Hippocampal formation (tissue), 2 donors: ENCODE measurements around the gene GYG1.
A peak's percentile ranks its signal among the peaks of the same experiment; 100 is the strongest.
"Not testable (repeated sequence)": the region's sequence is repeated elsewhere in the genome, so short reads cannot be mapped to it uniquely, and the experiment has no call there.

ENCODE experiments used
- DNase-seq, 2 donors: peaks; one replicate each; lab custom pipeline; 2025; lab: John Stamatoyannopoulos, UW

The GYG1 gene

GRCh38 chr3:148987551-148987950 lies 3.8 kb upstream of the GYG1 start:
- DNase-seq = not testable (repeated sequence)

DNA sequence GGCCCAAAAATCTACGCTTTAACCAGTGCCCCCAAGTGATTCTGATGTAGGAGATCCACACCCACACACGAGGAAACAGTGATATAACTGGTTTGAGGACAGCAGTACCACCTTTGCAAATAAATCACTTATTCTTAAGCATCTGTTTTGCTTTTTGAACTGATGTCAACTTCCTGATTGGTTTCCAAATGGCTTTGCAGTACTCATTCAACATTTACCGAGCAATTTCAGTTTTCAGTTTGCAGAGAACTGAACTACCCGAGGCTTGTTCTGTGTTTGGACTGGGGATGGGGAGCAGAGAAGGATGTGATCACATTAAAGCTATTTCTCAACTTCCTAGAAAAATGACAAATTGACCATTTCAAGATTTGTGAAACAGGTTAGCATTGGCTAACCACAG lies 1.1 kb upstream of the GYG1 start:
- DNase-seq = no peak

DNA sequence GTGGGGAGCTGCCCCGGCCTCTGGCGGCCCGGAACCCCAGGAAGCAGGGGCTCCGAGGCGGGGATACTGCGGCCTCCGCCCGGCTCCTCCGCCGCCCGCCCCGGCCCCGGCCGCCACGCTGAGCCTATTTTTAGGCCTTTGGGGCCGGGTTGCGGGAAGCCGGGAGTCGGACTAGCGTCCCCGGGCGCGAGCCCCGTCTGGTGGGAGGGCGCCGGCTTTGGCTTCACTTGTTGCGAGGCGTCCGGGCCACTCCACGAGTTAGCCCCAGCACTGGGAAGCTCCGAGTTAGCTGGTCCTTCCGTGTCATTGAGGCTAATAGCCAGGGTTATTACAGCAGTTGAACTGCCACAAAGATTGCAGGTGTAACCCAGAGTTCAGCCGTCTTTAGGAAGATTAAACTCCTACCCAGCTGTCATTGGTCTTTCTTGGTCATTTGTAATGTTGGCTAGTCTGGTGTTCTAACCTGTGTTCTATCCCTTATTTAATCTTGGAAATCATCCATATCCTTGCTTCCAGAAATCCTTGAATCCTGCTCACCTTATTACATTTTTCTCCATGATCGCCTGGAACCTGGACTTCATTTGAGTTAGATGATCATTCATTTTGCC lies 791 bp downstream of the GYG1 start:
- DNase-seq = no peak

- DNase-seq = no peak
Observed at GRCh38 chr3:148992635-148993255, 1.4 kb downstream of the GYG1 start.

DNA sequence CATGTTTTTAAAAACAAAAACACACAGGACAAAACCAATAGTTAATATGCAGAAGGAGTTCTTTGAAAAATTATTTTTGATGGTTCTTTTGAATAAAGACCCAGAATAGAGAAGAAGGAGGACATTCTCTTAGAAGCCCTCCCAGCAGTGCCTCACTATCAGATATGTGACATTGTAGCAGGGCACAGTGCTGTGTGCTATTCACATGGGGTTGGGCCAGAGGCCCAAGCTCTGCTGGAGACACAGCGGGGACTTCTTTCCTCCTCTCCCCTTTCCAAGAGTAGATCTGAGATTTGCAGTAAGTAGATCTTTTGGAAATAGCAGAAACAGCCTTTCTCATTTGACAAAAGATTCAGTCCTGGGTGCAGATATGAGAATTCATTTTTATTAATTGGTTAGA lies 6.3 kb downstream of the GYG1 start:
- no peak for DNase-seq

- no peak for DNase-seq
Observed at GRCh38 chr3:148998297-148998696, 7.0 kb downstream of the GYG1 start.

DNA sequence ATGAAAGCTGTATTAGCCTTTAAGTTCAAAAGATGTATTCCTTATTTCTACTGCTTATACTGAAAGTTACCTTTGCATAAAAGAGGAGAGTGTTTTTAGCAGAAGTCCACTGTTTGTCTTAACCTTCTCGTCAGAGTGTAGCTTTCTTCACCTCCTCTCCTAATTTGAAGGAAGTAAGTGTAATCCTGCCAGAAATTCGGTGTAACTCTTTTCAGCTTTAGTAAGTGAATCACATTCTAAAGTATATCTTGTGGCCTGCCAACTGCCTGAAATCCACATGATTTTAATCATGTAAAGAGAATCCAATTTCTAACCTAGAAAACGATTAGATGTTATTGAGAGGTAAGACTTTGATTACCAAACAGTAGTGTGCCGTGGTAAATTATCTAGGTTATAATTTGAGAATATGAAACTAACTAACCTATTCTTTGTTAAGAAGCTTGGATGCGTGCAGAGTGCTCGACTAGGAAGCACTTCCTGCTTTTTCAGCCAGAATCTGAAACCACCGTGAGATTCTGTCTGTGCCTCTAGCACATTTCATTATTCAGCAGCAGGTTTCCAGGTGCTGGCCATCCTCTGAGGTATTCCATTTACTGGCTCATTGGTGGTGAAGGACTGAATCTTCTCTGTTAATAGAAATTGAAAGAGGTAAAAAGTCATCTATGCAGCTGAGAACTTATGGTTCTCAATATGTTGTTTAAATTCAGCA lies 7.5 kb downstream of the GYG1 start:
- DNase-seq = no peak

DNA sequence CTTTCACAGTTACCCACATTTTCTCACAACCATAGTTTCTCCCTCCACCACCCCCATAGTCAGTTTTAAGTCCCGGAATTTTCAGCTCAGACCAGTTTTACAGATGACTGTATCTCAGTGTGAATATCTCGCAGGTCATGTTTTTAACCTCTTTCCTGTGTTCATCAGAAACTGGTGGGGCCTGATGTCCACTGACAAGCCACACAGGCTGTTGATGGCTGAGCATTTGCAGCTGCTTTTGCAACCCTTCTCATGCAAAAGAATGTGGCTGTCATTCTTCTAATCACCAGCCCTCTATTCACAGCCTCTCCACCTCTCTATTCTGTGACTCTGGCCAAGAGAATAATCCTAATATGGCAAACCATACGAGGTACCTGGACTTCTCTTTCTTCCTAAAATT lies 8.5 kb downstream of the GYG1 start:
- no peak for DNase-seq

- no peak for DNase-seq
Observed at GRCh38 chr3:149000206-149000745, 8.9 kb downstream of the GYG1 start.

DNA sequence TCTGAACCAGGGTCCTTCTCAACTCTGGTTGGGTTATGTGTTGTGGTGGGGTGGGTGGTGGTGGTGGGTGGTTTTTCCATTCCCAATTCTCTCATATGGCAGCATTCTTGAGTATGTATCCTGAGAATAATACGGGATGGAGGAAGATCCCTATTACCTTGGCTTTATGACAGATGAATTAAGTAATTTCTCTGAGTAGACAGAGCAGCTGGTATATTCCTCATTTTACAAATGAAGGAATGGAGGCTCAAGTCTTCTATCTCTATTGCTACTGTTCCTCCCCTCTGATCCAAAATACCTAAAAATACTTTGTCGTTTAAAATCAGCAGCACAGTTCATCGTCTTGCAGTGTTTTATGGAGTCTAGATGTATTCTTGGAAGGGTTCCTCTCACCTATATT lies 10.4 kb downstream of the GYG1 start:
- DNase-seq = no peak

- DNase-seq = no peak
Observed at GRCh38 chr3:149003653-149004305, 12.4 kb downstream of the GYG1 start.

- peak in 1 of 2 donors; percentile 17 for DNase-seq
Observed at GRCh38 chr3:149004622-149005021, 13.3 kb downstream of the GYG1 start.

DNA sequence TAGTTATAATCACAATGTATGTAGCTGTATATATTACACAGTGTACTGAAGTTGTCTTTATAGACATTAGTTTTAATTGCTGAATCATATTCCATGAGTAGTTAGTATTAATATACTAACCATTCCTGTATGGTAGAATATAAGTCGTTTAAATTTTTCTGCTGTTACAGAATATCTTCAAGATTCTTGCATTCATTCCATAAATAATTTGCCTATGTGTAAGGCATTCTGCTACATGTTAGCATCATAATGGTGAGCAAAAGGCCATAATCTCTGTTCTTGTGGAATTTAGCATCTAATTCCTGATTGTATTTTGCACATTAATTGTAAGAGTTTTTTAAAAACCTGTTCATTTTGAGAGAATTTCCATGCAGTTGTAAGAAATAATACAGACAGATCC lies 14.1 kb downstream of the GYG1 start:
- no peak for DNase-seq

DNA sequence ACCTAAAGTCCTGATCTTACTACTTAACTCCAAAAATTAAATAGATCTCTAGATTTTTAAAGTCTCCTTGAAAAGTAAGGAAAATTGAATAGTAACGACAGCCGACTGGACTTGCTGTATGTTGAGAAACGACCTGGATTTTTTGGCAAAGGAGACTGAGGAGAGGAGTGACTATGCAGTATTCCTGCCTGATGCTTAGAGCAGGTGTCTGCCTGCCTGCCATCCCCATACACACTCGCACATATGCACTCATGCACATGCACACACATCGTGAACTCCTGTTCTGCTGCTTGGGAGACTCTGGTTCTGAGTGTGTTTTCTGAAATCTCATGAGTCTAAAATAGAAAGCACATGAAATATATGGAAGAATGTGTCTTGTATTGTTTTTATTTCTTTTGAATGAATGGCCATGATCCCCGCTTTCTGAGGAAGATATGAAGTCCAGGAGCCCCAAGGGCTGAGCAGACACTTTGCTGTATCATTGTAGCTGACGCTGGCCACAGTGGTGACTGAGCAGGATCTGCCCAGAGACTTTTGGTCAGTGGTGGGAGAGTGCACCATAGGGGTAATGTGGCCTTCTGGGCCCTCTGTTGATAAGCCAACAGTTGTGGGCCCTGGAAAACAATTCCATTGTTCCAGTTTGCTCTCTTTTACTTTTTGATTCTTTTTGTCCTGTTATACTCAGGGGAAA lies 16.4 kb downstream of the GYG1 start:
- DNase-seq = no peak

GRCh38 chr3:149009732-149010131 lies 18.4 kb downstream of the GYG1 start:
- DNase-seq = no peak

- DNase-seq = no peak
Observed at GRCh38 chr3:149010504-149010951, 19.2 kb downstream of the GYG1 start.

GRCh38 chr3:149010966-149011365 lies 19.6 kb downstream of the GYG1 start:
- DNase-seq = no peak

- DNase-seq = no peak
Observed at GRCh38 chr3:149011676-149012075, 20.3 kb downstream of the GYG1 start.

DNA sequence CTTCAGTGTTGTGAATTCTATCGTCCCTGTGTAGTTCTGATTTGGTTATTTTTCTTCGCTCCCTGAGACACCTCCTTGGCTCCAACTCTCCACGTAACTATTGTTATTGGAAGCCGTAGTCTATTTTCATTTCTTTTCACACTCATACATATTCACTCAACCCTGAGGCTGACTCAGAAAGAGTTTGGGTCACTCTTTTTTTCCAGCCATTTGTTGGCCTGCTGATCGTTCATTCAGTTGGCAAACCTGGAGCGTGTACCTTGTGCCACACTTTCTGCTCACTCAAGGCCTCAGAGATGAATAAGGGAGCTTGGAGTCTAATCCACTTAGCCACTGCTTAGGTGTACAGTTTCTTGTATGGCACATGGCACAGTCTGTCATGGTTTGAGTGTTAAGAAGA lies 22.4 kb downstream of the GYG1 start:
- DNase-seq = no peak

- DNase-seq = no peak
Observed at GRCh38 chr3:149015393-149015792, 24.1 kb downstream of the GYG1 start.

- DNase-seq = no peak
Observed at GRCh38 chr3:149016242-149016641, 24.9 kb downstream of the GYG1 start.
